NCI-H2171 treated with DMSO at 0.1 percent for 48 hours (cell line): Measurements from ENCODE around the gene TSPEAR.

Experiments used
- DNase-seq: peaks from one replicate; lab custom pipeline; 2025; lab: John Stamatoyannopoulos, UW

Gene TSPEAR

DNA sequence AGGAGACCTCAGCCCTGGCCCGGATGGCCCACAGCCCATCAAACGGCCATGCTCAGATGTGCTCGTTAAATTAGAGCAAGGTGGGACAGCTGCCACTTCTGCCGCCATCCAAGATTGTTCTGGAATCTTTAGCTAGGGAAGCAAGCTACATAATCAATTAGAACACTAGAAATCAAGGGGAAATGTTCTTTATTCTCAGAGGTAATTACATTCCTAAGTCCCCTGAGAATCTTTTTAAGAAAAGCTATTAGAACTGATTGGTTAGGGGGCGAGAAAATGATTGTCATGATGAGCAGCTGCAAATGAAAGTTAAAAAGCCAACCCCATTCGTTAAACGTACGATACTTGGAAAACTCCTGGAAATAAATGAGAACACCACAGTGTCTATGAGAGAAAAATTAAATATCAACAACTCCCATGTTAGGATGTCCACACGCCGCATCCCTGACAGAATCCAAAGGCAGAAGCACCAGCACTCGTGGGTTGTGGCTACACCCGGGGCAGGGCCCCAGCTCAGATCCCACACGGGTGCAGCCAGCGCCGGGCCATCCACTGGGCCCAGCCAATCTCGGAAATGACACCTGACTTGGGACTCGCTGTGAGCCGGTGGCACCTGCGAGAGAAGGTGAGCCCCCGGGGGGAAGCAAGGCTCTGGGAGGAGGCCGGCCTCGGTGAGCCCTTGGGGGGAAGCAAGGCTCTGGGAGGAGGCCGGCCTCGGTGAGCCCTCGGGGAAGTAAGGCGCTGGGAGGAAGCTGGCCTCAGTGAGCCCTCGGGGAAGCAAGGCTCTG is 209.0 kb downstream of the TSPEAR start:
- DNase-seq = no peak

DNA sequence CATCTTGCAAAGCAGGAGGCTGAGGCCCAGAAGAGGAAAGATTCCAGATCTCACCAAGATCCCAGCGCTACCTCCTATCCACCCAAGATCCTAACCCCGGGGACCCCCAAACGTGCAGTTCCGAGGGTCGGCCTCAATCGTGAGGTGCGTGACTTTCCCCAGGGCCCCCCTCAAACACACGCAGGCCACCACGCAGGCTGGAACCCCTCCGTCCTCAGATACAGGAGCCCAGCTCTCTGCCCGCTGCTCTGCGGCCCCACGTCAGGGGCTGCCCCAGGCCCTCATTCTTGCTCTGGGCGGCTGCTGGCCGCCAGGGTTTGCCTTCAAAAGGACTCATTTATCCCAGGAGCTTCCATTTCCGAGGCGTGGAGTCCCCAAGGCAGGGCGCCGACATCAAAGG is 211.3 kb downstream of the TSPEAR start:
- no peak for DNase-seq

DNA sequence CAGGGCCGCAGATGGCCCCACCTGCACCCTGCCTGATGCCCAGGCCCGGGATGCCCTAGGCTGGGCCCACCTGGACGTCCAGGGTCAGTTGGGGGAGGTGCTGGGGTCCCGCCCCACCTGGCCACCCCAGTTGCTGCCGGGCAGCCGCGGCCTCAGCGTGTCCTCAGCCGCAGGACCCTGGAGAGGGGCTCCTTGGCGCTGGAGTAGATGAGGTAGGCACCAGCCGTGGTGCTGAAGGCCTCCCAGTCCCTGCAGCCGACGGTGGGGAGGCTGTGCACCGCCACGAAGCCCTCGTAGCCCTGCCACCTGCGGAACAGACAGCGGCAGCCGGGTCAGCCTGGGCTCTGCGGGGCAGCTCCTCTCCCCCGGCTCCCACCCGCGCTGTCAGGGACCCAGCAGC is 211.7 kb downstream of the TSPEAR start:
- DNase-seq = no peak

DNA sequence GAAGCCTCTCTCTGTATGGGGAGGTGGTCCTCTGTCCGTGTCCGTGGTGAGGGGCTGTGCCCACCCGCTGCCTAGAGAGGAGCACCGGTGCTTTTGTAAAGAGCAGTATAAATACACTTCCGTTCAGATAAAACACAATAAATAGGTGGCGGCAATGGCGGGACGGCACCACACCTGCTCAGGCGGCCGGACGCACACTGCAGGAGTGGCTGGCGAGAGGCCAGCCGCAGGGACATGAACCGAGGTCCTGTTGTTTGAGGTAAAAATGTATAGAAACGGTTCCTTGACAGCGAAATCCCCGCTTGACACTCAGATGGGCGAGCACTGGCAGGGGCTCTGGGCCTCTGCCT is 212.2 kb downstream of the TSPEAR start:
- DNase-seq = no peak

DNA sequence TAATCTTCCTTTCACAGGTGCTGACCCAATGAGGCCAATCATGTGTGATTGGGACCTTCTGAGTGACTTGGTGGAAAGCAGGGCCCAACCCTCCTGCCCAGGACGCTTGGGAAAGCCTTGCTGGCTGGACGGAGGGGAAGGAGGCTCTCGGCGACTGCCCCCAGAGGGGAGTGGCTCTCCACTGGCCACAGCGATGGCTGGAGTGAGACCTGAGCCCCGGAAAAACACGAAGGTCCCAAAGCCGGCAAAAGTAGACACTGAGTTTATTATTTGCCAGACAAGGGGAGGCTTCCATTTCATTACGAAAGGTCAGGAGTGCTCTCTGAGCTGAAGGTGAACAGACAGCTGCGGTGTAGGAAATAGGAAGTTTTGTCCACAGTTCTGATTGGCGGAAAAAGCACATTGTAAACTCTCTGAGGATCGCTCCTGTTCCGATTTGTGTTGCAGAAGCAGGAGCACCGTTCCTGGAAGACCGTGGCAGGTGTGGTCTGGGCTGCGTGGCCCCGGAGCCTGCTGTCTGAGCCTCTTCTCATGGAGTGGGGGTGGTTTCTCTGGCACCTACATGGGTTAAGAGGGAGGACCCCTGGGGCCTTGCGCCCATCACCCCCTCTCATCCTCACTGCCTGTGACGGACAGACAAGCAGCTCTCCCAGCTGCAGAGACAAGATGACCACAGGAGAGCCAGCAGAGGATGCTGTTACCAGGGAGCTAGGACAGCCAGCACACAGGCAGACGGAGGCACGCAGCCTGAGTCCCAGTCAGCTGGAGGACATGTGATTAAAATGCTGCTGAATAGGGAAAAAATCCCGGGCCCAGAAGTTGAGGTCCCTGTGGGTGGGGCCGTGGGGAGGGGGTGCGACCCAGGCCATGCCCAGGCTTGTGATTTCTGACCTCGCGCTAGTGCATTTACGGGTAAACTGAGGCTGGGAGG is 212.8 kb downstream of the TSPEAR start:
- no peak for DNase-seq

DNA sequence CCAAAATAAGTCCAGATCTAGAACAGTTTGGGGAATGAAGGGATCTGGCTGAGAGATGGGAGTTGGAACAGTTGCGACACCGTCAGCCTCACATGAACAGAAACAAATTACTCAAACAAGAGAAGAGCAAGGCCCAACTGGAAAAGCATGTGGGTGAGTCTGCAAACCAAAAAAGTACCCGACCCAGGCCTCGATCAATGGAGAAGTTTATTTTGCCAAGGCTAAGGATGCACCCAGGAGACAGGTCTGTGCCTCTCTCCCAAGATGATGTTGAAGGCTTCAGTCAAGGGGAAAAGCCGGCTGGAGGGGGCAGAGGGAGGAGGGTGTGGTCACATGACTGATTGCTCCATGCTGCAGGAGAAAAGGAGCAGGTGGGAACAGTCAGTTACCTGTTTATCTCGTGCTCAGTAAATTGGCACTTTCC is 213.7 kb downstream of the TSPEAR start:
- peak; percentile 68 for DNase-seq

DNA sequence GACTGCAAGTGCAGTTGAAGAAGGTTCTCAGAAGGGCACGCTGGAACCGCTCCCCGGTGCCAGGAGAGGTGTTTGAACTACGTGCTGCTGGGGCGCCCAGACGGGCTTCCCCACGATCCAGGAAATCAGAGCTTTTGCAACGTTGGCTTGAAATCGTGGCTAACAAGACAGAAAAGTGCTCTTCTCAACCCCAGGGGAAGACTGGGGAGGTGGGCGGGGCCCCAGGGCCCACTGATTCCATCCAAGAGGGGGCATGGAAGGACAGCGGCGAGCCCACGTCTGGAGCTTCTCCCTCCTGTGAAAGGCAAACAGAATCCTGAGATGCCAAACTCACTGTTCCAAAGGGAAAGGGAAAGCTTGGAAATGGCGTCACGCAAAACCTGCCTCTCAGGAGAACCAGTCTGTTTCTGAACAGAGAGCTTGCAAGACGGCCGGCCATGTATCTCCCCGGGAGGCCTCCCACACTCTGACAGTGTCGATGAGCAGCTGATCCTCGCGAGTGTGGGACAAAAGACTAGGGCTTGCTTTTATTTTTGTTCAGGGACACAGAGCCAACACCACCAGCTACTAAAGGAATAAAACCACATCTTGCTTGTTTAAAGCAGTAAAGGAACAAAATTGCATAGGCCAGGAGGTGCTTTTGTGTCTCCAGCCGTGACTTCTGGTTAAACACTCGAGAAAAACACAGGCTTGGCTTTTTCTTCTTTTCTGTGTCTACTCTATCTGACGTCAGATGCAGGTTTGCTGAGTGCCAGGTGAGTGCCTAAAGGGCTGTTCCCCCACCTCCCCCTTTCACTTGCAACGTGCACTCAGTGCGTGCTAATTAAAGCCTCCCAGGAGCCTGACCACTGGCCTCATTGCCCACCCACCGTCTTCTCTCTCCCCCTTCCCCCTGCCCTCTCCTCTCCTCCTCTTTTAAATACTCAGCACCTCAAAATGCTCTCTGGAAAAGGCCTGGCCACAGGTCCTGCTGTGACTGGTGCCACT is 214.5 kb downstream of the TSPEAR start:
- no peak for DNase-seq

DNA sequence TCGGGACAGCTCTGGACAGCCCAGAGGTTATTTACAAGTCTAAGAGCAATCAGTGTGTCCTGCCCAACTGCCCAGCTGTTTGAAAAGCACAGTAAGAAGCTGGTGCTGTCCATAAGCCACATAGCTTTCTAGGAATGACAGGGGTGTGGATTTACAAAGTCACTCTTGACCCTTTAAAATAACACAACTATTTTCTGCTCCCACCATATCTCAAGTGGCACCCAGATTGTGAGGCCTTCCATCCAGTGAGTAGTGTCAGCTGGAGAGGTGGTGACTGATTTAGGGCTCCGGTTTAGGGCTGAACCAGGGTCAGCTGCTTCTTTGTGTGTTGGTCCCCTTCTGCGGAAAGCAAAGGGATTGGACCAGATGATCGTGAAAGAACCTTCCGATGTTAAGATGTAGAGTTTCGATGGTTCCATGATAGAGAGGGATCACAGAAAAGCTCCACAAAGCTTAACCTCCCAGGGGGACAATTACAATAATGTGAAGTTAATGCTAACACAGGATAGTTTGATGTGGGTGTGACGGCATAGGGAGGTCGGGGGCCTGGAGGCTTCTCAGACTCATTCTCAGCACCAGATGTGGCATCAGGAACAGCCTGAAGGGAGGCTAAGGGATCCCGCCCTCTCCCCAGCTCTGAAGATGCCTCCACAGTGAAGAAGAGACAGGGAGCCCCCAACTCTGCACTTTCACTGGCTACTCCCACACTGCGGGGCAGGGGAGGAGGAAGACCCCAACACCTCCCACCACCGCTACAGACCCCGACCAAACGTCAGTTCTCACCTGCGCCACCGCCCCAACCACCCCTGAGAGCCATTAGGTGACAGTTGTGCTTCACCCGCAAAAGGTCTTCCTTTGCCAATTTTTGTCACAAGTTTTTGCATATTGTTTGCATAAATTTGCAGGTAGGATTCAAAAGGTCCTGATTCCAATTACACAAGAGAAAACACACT is 215.5 kb downstream of the TSPEAR start:
- DNase-seq = no peak

DNA sequence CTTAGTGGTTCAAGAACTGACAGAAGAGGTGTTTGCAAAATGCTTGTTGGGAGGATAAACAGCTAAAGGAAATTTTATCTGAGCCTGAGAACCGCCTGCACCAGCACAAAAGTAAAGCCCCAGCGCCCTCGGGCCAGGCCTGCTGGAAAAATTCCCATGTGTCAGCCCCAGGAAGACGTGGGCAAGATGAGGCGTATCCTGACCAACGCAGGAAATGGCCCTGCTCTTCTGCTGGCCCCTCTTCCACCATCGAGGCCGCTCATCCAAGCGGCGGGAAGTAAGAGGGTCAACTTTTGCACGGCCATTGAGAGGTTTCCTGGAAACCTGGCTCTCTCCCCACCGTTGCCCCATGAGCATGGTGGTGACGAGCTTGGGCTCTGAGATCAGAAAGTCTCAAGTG is 216.4 kb downstream of the TSPEAR start:
- DNase-seq = no peak

DNA sequence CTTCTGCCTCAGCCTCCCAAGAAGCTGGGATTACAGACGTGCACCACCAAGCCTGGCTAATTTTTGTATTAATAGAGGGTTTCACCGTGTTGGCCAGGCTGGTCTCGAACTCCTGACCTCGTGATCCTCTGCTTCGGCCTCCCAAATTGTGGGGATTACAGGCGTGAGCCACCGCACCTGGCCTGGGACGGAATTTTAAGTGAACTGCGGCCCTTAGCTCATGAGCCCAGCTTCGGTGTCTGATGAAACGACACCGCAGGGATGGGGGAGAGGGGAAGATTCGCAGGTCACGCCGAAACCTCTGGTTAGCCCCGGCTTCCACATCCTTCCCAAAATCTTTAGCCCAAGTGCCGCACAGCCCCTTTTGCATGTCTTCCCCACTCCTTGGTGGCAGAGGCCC is 217.0 kb downstream of the TSPEAR start:
- DNase-seq = no peak

DNA sequence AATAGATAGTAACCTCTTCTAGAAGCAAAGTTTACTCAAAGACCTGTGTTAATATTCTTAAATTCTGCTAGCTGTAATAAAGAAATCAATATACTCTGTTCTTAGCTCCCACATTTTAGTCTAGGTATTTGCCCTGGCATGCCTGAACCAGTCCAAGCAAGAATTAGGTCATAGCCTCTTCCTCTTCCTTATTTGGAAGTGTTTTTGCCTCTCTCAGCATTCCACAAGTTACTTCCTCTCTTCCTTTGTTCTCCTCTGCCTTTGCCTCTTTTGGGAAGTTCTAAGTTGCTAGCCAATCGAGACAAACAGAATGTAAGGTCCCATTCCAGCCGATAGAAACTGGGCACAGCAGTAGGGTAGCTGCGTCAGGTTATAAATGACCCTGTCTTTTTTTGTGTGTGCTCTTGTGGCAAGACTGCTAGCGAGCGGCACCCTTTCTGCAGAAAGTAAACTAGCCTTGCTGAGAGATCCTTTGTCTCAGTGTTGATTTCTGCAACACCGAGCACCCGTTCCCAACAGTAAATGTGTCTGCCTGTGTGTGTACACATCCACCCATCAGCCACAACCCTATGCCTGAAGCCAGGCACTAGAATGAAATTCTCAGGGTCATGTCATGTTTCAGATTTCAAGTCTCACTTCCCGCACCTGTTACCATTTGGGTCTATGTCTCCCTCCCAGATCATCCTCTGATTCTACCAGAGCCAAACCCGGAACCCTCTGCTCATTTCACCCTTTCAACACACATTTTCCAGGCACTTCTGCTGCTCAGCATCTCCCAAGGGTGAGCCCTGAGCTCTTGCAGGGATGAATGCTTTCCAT is 218.6 kb downstream of the TSPEAR start:
- peak; percentile 6 for DNase-seq

DNA sequence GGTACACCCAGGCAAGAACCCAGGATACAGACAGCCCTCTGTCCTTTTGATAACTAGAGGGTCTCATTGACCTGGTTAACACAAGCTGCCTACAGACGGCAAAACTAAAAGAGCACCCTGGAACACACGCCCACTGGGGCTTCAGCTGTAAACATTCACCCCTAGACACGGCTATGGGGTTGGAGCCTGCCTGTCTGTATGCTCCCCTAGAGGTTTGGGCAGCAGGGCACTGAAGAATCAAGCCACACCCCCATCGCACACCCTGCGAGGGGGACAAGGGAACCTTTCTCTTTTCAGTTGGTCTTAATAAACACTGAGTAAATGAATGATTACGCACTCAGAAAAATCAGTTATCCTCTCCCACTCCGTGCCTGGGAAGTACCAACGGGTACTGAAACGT is 220.6 kb downstream of the TSPEAR start:
- no peak for DNase-seq

DNA sequence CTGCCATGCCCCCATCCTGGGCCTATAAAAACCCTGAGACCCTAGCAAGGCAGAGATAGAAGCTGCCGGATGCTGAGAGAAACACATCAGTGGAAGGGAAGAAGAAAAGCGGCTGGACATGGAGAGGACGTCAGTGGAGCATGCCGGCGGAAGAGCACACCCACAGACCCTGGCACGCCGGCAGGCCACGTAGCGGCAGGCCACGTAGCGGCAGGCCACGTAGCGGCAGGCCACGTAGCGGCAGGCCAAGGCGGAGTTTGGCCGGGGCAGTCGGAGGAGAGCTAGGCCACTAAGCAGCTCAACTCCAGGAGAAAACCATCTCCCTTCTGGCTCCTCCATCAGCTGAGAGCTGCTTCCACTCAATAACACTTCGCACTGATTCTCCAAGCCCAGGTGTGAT is 221.0 kb downstream of the TSPEAR start:
- DNase-seq = no peak

DNA sequence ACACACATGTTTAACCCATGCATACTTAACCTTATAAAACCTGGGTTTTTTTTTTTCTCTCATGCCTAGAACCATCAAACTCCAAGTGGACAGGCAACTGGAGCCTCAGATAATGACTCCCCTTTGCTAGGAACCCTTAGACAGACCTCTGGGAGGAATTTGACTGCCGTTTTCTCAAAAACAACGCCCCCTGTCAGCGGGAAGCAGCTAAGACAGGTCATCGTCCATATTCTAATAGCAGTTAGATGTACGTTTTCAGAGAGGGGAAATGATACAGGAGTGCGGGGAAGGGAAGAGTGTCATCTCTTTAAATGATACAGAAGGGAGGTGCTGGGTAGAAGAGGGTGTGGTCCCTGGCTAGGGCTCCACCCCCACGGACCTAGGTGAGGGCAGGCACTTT is 221.4 kb downstream of the TSPEAR start:
- DNase-seq = no peak

DNA sequence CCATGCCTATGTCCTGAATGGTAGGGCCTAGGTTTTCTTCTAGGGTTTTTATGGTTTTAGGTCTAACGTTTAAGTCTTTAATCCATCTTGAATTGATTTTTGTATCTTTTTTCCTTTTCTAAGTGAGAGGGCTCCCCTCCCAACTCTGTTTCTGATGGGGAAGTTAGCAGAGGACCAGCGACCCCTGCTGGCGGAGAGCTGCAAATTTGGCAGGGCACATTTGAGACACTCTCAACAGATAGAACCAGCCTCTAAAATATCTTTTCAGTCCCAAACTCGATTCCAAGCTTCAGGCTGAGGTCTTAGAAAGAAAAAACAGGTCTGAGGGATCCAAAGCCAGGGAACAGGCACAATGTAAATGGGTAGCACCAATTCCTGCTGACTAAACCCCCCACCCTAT is 223.5 kb downstream of the TSPEAR start:
- peak; percentile 8 for DNase-seq

DNA sequence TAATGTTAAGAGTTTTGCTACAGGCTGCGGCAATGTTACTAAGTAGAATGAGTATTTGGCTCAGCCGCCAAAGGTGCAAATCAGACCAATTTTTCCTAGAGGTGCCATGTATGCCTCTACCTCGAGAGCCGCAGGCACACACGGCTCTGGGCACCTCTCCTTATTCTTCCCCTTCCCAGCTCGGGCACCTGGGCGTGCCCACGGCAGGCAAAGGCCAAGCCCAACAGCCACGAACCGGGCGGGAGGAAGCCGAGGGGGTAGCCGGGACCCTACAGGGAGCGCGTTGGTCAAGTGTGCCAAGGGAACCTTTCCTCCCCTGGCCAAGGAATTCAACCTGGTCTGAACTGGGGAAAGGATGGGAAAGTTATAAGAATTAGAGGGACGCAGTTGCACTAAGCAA is 225.1 kb downstream of the TSPEAR start:
- no peak for DNase-seq

DNA sequence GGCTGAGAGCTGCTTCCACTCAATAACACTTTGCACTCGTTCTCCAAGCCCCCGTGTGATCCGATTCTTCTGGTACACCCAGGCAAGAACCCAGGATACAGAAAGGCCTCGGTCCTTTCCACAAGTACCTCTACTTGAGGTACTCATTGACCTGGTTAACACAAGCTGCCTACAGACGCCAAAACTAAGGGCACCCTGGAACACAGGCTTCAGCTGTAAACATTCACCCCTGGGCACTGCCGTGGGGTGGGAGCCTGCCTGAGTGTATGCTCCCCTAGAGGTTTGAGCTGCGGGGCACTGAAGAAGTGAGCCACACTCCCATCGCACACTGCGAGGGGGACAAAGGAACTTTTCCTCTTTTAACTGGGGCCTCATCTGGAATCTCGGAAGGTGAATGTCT is 225.6 kb downstream of the TSPEAR start:
- DNase-seq = no peak

DNA sequence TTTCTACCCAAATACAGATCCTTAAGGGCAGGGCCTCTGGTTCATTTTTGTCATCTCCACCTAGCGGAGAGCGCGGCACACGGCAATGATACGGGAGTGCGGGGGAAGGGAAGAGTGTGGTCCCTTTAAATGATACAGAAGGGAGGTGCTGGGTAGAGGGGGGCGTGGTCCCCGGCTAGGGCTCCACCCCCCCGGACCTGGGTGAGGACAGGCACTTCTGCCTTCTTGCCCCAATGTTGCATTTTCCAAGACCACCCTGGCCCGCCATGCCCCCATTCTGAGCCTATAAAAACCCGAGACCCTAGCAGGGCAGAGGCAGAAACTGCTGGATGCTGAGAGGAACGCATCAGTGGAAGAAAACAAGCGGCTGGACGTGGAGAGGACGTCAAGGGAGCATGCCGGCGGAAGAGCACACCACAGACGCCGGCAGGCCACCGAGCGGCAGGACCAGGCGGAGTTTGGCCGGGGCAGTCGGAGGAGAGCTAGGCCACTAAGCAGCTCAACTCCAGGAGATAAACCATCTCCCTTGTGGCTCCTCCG is 226.0 kb downstream of the TSPEAR start:
- no peak for DNase-seq

DNA sequence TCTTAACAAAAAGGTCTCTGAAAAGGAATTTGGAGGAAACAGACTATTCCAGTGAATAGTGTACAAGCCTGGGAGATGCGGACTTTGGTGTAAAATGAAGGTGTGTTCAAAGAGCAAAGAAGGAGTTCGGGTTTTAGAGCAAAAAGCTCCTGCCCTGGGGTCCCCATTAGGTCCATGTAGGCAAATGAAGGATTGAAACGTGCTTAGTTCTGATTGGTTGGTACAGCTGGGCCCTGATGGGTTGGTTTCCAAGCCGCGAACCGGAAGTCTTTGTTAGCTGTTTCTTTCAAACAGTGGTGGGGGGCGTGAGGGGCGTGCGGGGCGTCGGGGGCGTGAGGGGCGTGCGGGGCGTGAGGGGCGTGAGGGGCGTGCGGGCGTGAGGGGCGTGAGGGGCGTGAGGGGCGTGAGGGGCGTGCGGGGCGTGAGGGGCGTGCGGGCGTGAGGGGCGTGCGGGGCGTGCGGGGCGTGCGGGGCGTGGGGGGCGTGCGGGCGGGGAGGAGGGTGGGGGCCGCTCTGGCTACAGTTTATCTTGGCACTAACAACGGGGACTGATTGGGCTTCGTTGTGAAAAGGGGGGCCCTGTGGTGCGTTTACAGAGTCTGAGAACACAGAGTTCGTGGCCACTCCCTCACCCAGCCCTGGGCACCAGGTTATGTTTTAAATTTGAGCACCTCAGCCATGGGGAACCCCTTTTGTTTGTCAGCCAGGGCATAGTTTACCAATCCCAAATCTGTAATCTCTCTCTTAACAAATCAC is 226.7 kb downstream of the TSPEAR start:
- DNase-seq = no peak
